Measurements from ENCODE around the gene IFIT5. TPM values are rescaled to one million over a fixed set of nuclear protein-coding genes. Genes with fewer than 3 reads are reported as not detected.

The IFIT5 gene
- total RNA-seq, 4 donors from 2014 or later = 6.9 to 32.8 (median 17.3) TPM

DNA sequence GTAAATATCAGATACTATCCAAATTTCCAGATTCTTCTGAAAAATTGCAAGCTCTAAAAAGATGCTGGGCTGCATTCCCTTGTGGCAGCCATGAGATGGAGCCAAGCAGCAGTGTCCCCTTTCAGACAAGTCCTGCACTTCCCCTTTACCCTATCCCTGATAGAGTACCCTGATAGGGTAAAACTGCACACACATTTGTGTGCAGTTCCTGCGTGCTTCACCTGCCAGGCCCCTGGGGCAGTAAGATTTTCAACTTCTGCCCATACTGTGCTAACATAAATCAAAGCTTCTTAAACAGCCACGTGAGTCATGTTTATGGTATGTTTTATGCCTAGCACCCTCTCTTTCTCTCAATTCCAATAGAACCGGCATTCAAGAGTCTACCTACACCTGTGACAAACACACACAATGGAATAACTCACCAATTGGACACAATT, 52.2 kb downstream of the IFIT5 start:
- no peak for ATAC-seq (ENCODE audit: low FRiP score)
- no peak for DNase-seq (ENCODE audit: low spot score)
- TF ChIP-seq, protein P1, sequence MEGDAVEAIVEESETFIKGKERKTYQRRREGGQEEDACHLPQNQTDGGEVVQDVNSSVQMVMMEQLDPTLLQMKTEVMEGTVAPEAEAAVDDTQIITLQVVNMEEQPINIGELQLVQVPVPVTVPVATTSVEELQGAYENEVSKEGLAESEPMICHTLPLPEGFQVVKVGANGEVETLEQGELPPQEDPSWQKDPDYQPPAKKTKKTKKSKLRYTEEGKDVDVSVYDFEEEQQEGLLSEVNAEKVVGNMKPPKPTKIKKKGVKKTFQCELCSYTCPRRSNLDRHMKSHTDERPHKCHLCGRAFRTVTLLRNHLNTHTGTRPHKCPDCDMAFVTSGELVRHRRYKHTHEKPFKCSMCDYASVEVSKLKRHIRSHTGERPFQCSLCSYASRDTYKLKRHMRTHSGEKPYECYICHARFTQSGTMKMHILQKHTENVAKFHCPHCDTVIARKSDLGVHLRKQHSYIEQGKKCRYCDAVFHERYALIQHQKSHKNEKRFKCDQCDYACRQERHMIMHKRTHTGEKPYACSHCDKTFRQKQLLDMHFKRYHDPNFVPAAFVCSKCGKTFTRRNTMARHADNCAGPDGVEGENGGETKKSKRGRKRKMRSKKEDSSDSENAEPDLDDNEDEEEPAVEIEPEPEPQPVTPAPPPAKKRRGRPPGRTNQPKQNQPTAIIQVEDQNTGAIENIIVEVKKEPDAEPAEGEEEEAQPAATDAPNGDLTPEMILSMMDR (IDR thresholded peaks at IDR 0.05) = no peak

DNA sequence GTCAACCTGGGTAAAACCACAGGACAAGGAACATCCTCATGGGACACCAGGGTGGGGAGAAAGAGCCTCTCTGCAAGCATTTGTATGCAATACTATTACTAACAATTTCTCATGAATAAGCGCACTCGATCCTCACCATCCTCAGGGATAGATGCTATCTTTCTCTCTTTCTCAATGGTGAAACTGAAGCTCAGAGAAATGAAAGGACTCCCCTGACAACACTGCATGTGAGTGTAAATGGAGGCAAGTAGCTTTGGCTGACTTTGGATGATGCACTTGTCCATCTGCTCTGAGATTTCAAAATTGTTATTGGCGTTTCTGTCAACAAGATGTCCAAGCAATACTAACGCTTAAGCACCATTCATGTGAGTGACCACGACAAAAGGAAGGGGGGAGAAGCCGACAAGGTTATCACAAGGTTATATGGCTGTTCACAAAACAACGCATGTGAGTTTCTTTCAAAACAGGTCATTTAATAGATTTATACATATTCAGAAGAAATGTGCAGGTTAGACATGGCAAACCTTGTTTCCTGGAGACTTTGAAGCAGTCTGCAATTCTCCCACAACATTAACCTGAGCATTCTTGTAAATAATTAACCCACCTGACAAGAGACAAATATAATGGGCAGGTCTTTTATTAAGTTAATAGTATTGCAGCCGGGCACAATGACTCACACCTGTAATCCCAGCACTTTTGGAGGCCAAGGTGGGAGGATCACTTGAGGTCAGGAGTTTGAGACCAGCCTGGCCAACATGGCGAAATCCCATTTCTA, 54.0 kb downstream of the IFIT5 start:
- DNase-seq (ENCODE audit: low spot score) (no peak), ATAC-seq (ENCODE audit: low FRiP score) (no peak)
- TF ChIP-seq, protein P1 (IDR thresholded peaks at IDR 0.05) = no peak

DNA sequence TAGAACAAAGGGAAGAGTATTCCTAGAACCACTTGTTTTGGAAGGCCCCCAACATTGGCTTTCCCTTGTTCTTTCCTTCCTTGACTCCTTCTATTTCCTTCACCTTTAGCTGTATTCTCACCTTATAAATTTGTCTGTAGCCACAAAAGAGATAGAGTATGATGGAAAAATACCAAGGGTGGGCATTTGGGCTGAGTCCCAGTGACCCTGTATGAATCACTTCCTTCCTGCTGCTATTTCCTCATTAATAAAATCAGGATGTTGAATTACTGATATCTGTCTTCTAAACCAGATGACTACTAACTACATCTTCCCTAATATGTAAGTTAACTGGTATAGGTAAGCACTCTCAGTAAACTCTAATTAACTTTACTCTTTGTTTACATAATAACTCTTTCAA, 55.1 kb downstream of the IFIT5 start:
- TF ChIP-seq, protein P1 (IDR thresholded peaks at IDR 0.05) = no peak
- no peak for ATAC-seq (ENCODE audit: low FRiP score)
- DNase-seq (ENCODE audit: low spot score) = no peak

Other genes starting within 250 kb of the IFIT5 start
- 10 to 100 TPM in 2 of 4 donors, 1 to 10 TPM in 2; 6.3 to 25.5 (median 13.4) TPM for gene CH25H, start 207.3 kb upstream of the IFIT5 start, total RNA-seq
- 100 to 1,000 TPM in 2 of 4 donors, 10 to 100 TPM in 2; 77.0 to 354 (median 105) TPM for gene LIPA, start 162.8 kb upstream of the IFIT5 start, total RNA-seq
- 10 to 100 TPM in 1 of 4 donors, 1 to 10 TPM in 3; 2.3 to 17.0 (median 3.4) TPM for gene IFIT2, start 112.5 kb upstream of the IFIT5 start, total RNA-seq
- 10 to 100 TPM in 3 of 4 donors, 1 to 10 TPM in 1; 9.2 to 58.5 (median 17.2) TPM for gene IFIT3, start 86.6 kb upstream of the IFIT5 start, total RNA-seq
- gene IFIT1B, start 36.5 kb upstream of the IFIT5 start, total RNA-seq = not detected
- gene IFIT1, start 21.9 kb upstream of the IFIT5 start, total RNA-seq = 10 to 100 TPM in 2 of 4 donors, 1 to 10 TPM in 2; 8.1 to 30.9 (median 11.6) TPM
- gene SLC16A12, start 121.0 kb downstream of the IFIT5 start, total RNA-seq = 1 to 10 TPM in 3 of 4 donors, under 1 TPM in 1; 0.72 to 5.8 (median 3.0) TPM
- 1 to 10 TPM in 3 of 4 donors, under 1 TPM in 1; 0.74 to 5.7 (median 3.5) TPM for gene PANK1, start 230.7 kb downstream of the IFIT5 start, total RNA-seq